GM12878 (cell line): ENCODE measurements around the gene MRPL36. TPM values are rescaled to one million over a fixed set of nuclear protein-coding genes. Genes with fewer than 3 reads are reported as not detected.

ENCODE experiments used
- ATAC-seq: fragments of 200-7000 bp; cut with Tn5 transposase; 3 replicates; pipeline ENCODE4 v1.9.1; 2020; ENCODE audit warnings: mild to moderate bottlenecking, moderate library complexity
- BruUV-seq: library from RNA; stranded (reverse); fragments of 400-500 nt; replicated peaks from 2 replicates; lab custom pipeline; 2021; lab: Mats Ljungman, UMichigan
- CTCF ChIA-PET: fragments of 300-600 bp; sonication (Branson Sonifier 250); formaldehyde crosslinking; extraction: SDS; loops from one replicate; lab custom pipeline; 2021; ENCODE audit warnings: inconsistent platforms; lab: Yijun Ruan, JAX
- POLR2A ChIA-PET: fragments of 350-600 bp; formaldehyde crosslinking; extraction: SDS; loops from one replicate; lab custom pipeline; 2021; ENCODE audit warnings: inconsistent platforms; lab: Charles Lee
- RAD21 ChIA-PET: fragments of 300-600 bp; sonication (Branson Sonifier 250); formaldehyde crosslinking; loops from one replicate; lab custom pipeline; 2023; ENCODE audit warnings: antibody characterized with exemption; ENCODE audit not compliant: unreplicated experiment; lab: Charles Lee
- SMC1A ChIA-PET: fragments of 300-600 bp; sonication (Branson Sonifier 250); formaldehyde crosslinking; loops from one replicate; lab custom pipeline; 2023; ENCODE audit not compliant: unreplicated experiment, uncharacterized antibody; lab: Charles Lee
- DNase-seq: peaks from one replicate; pipeline ENCODE4 v3.0.0-alpha.2; 2011; ENCODE audit warnings: low read depth, low spot score
- FAIRE-seq: peaks from 3 replicates; lab custom pipeline; 2011; peaks lifted over from hg19 to GRCh38; lab: Jason Lieb, UNC
- H2AFZ ChIP-seq: 2 replicates; pipeline ENCODE4 v1.6.0; 2011; ENCODE audit warnings: low read depth, low read length, control low read depth; ENCODE audit not compliant: control insufficient read depth
- H3K27ac ChIP-seq: 2 replicates; pipeline ENCODE4 v1.5.1; 2011; ENCODE audit warnings: control low read depth; ENCODE audit not compliant: control insufficient read depth, insufficient read depth
- H3K27me3 ChIP-seq, 2 experiments: replicated peaks in 1 of 2; 2 replicates each; pipeline versions ENCODE4 v1.6.0 to v1.6.1; 2011; ENCODE audit warnings: low read length in 1 of 2; ENCODE audit not compliant: control insufficient read depth in 2 of 2, insufficient read depth in 2 of 2
- H3K36me3 ChIP-seq, 2 experiments: 2 replicates each; pipeline ENCODE4 v1.5.1; 2011; ENCODE audit warnings: low read length in 1 of 2; ENCODE audit not compliant: control insufficient read depth in 2 of 2, insufficient read depth in 2 of 2
- H3K4me1 ChIP-seq: 2 replicates; pipeline ENCODE4 v1.6.1; 2011; ENCODE audit warnings: mild to moderate bottlenecking, low read length, moderate library complexity, mixed read lengths; ENCODE audit not compliant: control insufficient read depth, insufficient read depth
- H3K4me2 ChIP-seq: 2 replicates; pipeline ENCODE4 v1.6.0; 2011; ENCODE audit warnings: control low read depth; ENCODE audit not compliant: control insufficient read depth, insufficient read depth
- H3K4me3 ChIP-seq: fragments of 200-600 bp; sonication (generic); 2 replicates; pipeline ENCODE4 v1.5.1; 2016
- H3K79me2 ChIP-seq: 2 replicates; pipeline ENCODE4 v1.6.0; 2011; ENCODE audit warnings: low read length; ENCODE audit not compliant: control insufficient read depth, insufficient read depth
- H3K9ac ChIP-seq: 2 replicates; pipeline ENCODE4 v1.8.0; 2011; ENCODE audit warnings: low read length, control low read depth, mixed read lengths; ENCODE audit not compliant: control insufficient read depth, insufficient read depth
- H3K9me3 ChIP-seq: replicated peaks from 3 replicates; pipeline ENCODE4 v1.5.1; 2011; ENCODE audit warnings: mild to moderate bottlenecking, low read length; ENCODE audit not compliant: control insufficient read depth, insufficient read depth
- H4K20me1 ChIP-seq: 2 replicates; pipeline ENCODE4 v1.6.0; 2011; ENCODE audit not compliant: control insufficient read depth, insufficient read depth
- ATF3 ChIP-seq: IDR thresholded peaks from 2 replicates; pipeline ENCODE4 v1.6.1; 2011; ENCODE audit warnings: low read depth, mild to moderate bottlenecking, low read length, moderate library complexity, borderline replicate concordance; ENCODE audit errors: extremely low read depth
- CBX5 ChIP-seq: sonication (generic); IDR thresholded peaks from 2 replicates; pipeline ENCODE4 v1.6.1; 2016; ENCODE audit warnings: low read depth, moderate library complexity, mild to moderate bottlenecking, inconsistent platforms
- EZH2 ChIP-seq: IDR thresholded peaks from 2 replicates; pipeline ENCODE4 v1.6.1; 2012; ENCODE audit warnings: low read depth, mild to moderate bottlenecking, control low read depth, inconsistent platforms, low read length, borderline replicate concordance; ENCODE audit not compliant: control insufficient read depth
- FOXK2 ChIP-seq: fragments of 450-650 bp; IDR thresholded peaks from 2 replicates; pipeline ENCODE4 v1.6.1; 2017; ENCODE audit warnings: mild to moderate bottlenecking, moderate library complexity
- HCFC1 ChIP-seq: fragments of 150-350 bp; IDR thresholded peaks from 2 replicates; pipeline ENCODE4 v1.6.1; 2014; ENCODE audit warnings: low read length
- HDGF ChIP-seq: fragments of 450-650 bp; IDR thresholded peaks from 2 replicates; pipeline ENCODE4 v1.6.1; 2016; ENCODE audit warnings: antibody characterized with exemption
- IKZF1 ChIP-seq: fragments of 450-650 bp; conservative IDR thresholded peaks from 2 replicates; pipeline ENCODE4 v1.6.1; 2017; ENCODE audit warnings: antibody characterized with exemption, mild to moderate bottlenecking
- MYC ChIP-seq: IDR thresholded peaks from 2 replicates; pipeline ENCODE4 v1.6.1; 2011; ENCODE audit warnings: mild to moderate bottlenecking, low read length, moderate library complexity, inconsistent platforms; ENCODE audit not compliant: insufficient read depth, insufficient replicate concordance, insufficient read length, severe bottlenecking
- NFYB ChIP-seq: IDR thresholded peaks from 2 replicates; pipeline ENCODE4 v1.6.1; 2011; ENCODE audit warnings: low read depth, mild to moderate bottlenecking, low read length, improper control_type of control experiment, moderate library complexity; ENCODE audit not compliant: insufficient read depth
- PBX3 ChIP-seq: IDR thresholded peaks from 2 replicates; pipeline ENCODE4 v1.6.1; 2011; ENCODE audit warnings: mild to moderate bottlenecking, low read depth, low read length, moderate library complexity; ENCODE audit not compliant: insufficient replicate concordance
- POLR2AphosphoS2 ChIP-seq: IDR thresholded peaks from 2 replicates; pipeline ENCODE4 v1.6.1; 2011; ENCODE audit warnings: low read depth, mild to moderate bottlenecking, low read length, improper control_type of control experiment, moderate library complexity
- RAD21 ChIP-seq: IDR thresholded peaks from 2 replicates; pipeline ENCODE4 v1.6.1; 2011; ENCODE audit warnings: mild to moderate bottlenecking, low read depth, low read length, moderate library complexity; ENCODE audit not compliant: insufficient read depth
- RUNX3 ChIP-seq: IDR thresholded peaks from 2 replicates; pipeline ENCODE4 v1.6.1; 2012; ENCODE audit warnings: low read length, inconsistent platforms
- ZNF217 ChIP-seq: fragments of 450-650 bp; IDR thresholded peaks from 2 replicates; pipeline ENCODE4 v1.6.1; 2017; ENCODE audit warnings: antibody characterized with exemption, mild to moderate bottlenecking
- WGBS: methylation state at CpG from one replicate; pipeline ENCODE4 v1.1.6; 2016; ENCODE audit warnings: low lambda C conversion rate; ENCODE audit not compliant: insufficient replicate concordance, insufficient coverage; ENCODE audit errors: missing lambda C conversion rate; 5-methylcytosine and 5-hydroxymethylcytosine counted together
- in situ Hi-C: fragments of 300-500 bp; cut with MboI; formaldehyde crosslinking; loops from 9 replicates; pipeline ENCODE4 v1.14.3; 2018; ENCODE audit warnings: mixed read lengths
- intact Hi-C: fragments of 100-400 bp; cut with micrococcal nuclease; formaldehyde crosslinking; loops from one replicate; pipeline ENCODE4 v1.14.2; 2022; ENCODE audit not compliant: unreplicated experiment
- polyA plus RNA-seq, 11 experiments: library from polyadenylated mRNA; depleted of rRNA in 4 of 11; unstranded in 6 of 11; stranded (reverse) in 5 of 11; fragments of >200 nt; fragmentation: Nextera tagmentation in 4 of 11; fragmentation: Illumina TruSeq in 1 of 11; extraction: Ambion mirVana in 4 of 11; extraction: Trizol in 1 of 11; gene quantifications; 1 replicate in 1 of 11; 2 replicates in 10 of 11; pipeline versions ENCODE4 v1.2.1 to v1.2.3, GENCODE V29; 2011 to 2016; ENCODE audit warnings: inconsistent platforms in 2 of 11, missing spikeins in 2 of 11, low read depth in 1 of 11
- total RNA-seq, 4 experiments: library from RNA; depleted of rRNA in 3 of 4; stranded (reverse); fragments of >200 nt in 3 of 4; fragmentation: Illumina TruSeq in 1 of 4; extraction: Trizol in 1 of 4; gene quantifications; 2 replicates each; pipeline versions ENCODE4 v1.2.1 to v1.2.3, GENCODE V29; 2013 to 2021
- TF ChIP-seq, protein P1 (sequence below): fragments of 150-350 bp; IDR thresholded peaks from 2 replicates; pipeline ENCODE4 v1.6.1; 2016; ENCODE audit warnings: low read depth, low read length

MRPL36 gene
- total and polyA plus RNA-seq, 10 of the 15 experiments (the other 5 are each of a cell fraction or from before 2014, with no cell fraction given), result 89.2 to 559 (median 152) TPM

DNA sequence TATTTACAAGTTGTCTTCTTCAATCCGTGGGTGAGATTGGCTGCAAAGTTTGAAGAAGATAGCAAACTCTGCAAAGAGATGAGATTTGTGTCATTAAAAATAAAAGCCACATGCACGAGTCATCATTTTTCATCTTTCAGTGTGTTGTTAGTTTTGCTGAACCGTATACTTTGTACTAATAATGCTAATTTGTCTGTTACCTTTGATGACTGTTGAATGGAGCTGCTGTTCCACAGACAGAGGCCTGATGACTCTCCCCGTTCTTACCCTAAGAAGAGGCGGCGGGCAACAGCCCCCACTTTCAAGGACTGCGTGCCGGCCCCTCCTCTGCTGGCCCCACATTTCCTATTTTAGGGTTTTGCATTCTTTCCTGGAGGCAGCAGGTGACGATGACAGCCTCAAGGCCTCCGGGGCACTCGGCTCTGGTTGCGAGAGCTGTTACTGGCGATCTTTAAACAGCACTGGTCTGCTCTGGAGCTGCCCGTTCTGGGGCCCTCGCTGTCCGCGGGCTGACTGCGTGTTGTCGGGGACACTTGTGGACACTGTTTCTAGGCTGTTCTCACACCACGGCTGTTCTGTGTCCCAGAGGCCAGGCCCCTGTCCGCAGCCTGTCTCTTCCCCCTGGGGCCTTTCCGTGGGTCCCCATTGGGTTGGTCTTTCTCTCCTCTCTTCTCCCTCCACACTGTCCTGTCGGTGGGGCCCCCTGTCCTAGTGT lies 36.7 kb upstream of the MRPL36 start:
- BruUV-seq, result no TSS peak
- Histone ChIP-seq H3K79me2 (no peaks in the 10 kb centered on the region), H3K27ac (no peak overlapping the region), H2AFZ (no peak overlapping the region), H3K9ac (no peak overlapping the region), H3K27me3 (peaks cover 0 to 2% of the 10 kb centered on the region in 2 experiments; a peak in 2 of 4 replicates), H3K9me3 (no peaks in the 10 kb centered on the region), H3K4me2 (no peak overlapping the region), H3K4me3 (no peak overlapping the region), H3K4me1 (no peaks in the 10 kb centered on the region), H4K20me1 (no peaks in the 10 kb centered on the region), H3K36me3 (no peaks in the 10 kb centered on the region)
- ChIA-PET CTCF (no interaction called here), SMC1A (no interaction called here), RAD21 (no interaction called here), POLR2A (no interaction called here)
- no peak for ATAC-seq
- no peak for DNase-seq
- TF ChIP-seq PBX3 (no peak), CBX5 (no peak), MYC (no peak), RUNX3 (no peak), EZH2 (no peak), FOXK2 (no peak), NFYB (no peak), ATF3 (no peak), HCFC1 (no peak), IKZF1 (no peak), POLR2AphosphoS2 (no peak), ZNF217 (no peak), RAD21 (no peak), HDGF (no peak)
- TF ChIP-seq, protein P1, sequence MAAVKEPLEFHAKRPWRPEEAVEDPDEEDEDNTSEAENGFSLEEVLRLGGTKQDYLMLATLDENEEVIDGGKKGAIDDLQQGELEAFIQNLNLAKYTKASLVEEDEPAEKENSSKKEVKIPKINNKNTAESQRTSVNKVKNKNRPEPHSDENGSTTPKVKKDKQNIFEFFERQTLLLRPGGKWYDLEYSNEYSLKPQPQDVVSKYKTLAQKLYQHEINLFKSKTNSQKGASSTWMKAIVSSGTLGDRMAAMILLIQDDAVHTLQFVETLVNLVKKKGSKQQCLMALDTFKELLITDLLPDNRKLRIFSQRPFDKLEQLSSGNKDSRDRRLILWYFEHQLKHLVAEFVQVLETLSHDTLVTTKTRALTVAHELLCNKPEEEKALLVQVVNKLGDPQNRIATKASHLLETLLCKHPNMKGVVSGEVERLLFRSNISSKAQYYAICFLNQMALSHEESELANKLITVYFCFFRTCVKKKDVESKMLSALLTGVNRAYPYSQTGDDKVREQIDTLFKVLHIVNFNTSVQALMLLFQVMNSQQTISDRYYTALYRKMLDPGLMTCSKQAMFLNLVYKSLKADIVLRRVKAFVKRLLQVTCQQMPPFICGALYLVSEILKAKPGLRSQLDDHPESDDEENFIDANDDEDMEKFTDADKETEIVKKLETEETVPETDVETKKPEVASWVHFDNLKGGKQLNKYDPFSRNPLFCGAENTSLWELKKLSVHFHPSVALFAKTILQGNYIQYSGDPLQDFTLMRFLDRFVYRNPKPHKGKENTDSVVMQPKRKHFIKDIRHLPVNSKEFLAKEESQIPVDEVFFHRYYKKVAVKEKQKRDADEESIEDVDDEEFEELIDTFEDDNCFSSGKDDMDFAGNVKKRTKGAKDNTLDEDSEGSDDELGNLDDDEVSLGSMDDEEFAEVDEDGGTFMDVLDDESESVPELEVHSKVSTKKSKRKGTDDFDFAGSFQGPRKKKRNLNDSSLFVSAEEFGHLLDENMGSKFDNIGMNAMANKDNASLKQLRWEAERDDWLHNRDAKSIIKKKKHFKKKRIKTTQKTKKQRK, result no peak
- in situ Hi-C loops, result no loop called here
- intact Hi-C loops, result no loop called here
- WGBS, result 44% methylated on average over 22 of the region's 23 CpGs
- FAIRE-seq, result no peak
